Measurements from ENCODE around the gene INPP5B. TPM values are rescaled to one million over a fixed set of nuclear protein-coding genes. Genes with fewer than 3 reads are reported as not detected.
"Not testable (repeated sequence)": the region's sequence is repeated elsewhere in the genome, so short reads cannot be mapped to it uniquely, and the experiment has no call there.

Gene INPP5B
- total RNA-seq, 5 donors from 2014 or later (not counting 1 experiment from before 2014, with no cell fraction given), result 27.9 to 35.8 (median 30.9) TPM

DNA sequence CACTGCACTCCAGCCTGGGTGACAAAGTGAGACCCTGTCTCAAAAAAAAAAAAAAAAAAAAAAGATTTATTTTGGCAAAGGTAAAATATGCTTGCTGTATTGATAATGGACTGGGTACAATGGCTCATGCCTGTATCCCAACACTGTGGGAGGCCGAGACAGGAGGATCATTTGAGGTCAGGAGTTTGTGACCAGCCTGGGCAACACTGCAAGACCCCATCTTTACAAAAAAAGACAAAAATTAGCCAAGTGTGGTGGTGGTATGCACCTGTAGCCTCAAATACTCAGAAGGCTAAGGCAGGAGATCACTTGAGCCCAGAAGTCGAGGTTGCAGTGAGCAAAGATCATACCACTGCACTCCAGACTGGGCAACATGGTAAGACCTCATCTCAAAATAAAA lies 36.7 kb upstream of the INPP5B start:
- Histone ChIP-seq H3K36me3 (ENCODE audit: control insufficient read depth in 2 of 2, extremely low read depth in 1 of 2, insufficient read depth in 1 of 2, low read length in 1 of 2) (peaks cover 13 to 85% of the 10 kb centered on the region in 2 donors), H3K4me1 (ENCODE audit: control insufficient read depth in 1 of 2, extremely low read depth in 1 of 2, insufficient read depth in 2 of 2, low read length in 2 of 2) (peaks cover 0 to 2% of the 10 kb centered on the region in 2 experiments), H3K4me3 (ENCODE audit: control insufficient read depth in 1 of 2, extremely low read depth in 1 of 2, low read length in 1 of 2) (no peak overlapping the region), H3K9me3 (no peaks in the 10 kb centered on the region), H3K27me3 (replicated peaks in 1 of 2; ENCODE audit: control insufficient read depth in 2 of 2, extremely low read depth in 1 of 2, insufficient read depth in 2 of 2, low read length in 1 of 2) (no peaks in the 10 kb centered on the region), H3K27ac (ENCODE audit: low read length) (no peak overlapping the region)
- CTCF ChIA-PET, result interaction anchor here in 1 of 2 donors (0.7 kb wide), 1 partner anchor 1542 kb away, joined by 4 read pairs; no protein-coding TSS in a partner anchor
- ATAC-seq (replicated peaks in 1 of 4) (no peak), DNase-seq (no peak)
- Mint-ChIP-seq H3K9me3 (no peaks in the 10 kb centered on the region), H3K36me3 (peaks cover 53% of the 10 kb centered on the region), H3K4me1 (peaks cover 6 to 16% (median 15%) of the 10 kb centered on the region in 3 donors), H3K4me3 (no peak overlapping the region), H3K27me3 (no peaks in the 10 kb centered on the region), H3K27ac (no peak overlapping the region)
- WGBS (ENCODE audit: insufficient coverage), result no CpG with 5 or more reads among the region's 2 CpGs
- POLR2A ChIA-PET, result no interaction called here

DNA sequence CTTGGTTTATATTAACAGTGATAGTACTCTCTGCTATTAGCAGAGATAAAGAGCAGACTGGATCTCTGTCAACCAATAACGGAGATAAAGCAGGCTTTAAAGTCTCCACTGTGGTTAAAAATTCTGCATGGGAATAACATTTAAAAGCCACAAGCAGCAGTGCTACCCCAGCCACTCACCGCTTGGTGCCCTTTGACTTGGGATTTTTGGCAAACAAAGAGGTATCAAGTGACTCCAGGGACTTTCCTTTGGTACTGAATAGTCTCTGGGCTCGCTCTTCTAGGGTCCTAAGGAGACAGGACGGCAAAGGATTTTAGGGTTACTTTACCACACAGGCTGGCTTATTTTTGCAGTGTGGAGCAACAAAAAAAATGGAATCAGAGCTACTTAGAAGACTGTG lies 31.7 kb upstream of the INPP5B start:
- no peaks in the 10 kb centered on the region for H3K27me3 Mint-ChIP-seq
- ChIA-PET CTCF (no interaction called here), POLR2A (no interaction called here)
- DNase-seq, result no peak
- no peak overlapping the region for H3K27ac Mint-ChIP-seq
- no peak overlapping the region for H3K4me3 ChIP-seq (ENCODE audit: control insufficient read depth in 1 of 2, extremely low read depth in 1 of 2, low read length in 1 of 2)
- H3K36me3 Mint-ChIP-seq, result peaks cover 60% of the 10 kb centered on the region
- H3K27ac ChIP-seq (ENCODE audit: low read length), result no peak overlapping the region
- no peak for ATAC-seq (replicated peaks in 1 of 4)
- peaks cover 0 to 6% (median 5%) of the 10 kb centered on the region in 3 donors for H3K4me1 Mint-ChIP-seq
- H3K4me1 ChIP-seq (ENCODE audit: control insufficient read depth in 1 of 2, extremely low read depth in 1 of 2, insufficient read depth in 2 of 2, low read length in 2 of 2), result no peaks in the 10 kb centered on the region
- H3K9me3 Mint-ChIP-seq, result peaks cover 0 to 5% (median 0%) of the 10 kb centered on the region in 3 donors
- H3K27me3 ChIP-seq (replicated peaks in 1 of 2; ENCODE audit: control insufficient read depth in 2 of 2, extremely low read depth in 1 of 2, insufficient read depth in 2 of 2, low read length in 1 of 2), result no peaks in the 10 kb centered on the region
- H3K36me3 ChIP-seq (ENCODE audit: control insufficient read depth in 2 of 2, extremely low read depth in 1 of 2, insufficient read depth in 1 of 2, low read length in 1 of 2), result peaks cover 26 to 89% of the 10 kb centered on the region in 2 donors
- no peaks in the 10 kb centered on the region for H3K9me3 ChIP-seq
- no peak overlapping the region for H3K4me3 Mint-ChIP-seq
- 89% methylated on average over 3 of the region's 4 CpGs for WGBS (ENCODE audit: insufficient coverage)

- H3K4me1 ChIP-seq (ENCODE audit: control insufficient read depth in 1 of 2, extremely low read depth in 1 of 2, insufficient read depth in 2 of 2, low read length in 2 of 2); POLR2A ChIA-PET; H3K27me3 ChIP-seq (replicated peaks in 1 of 2; ENCODE audit: control insufficient read depth in 2 of 2, extremely low read depth in 1 of 2, insufficient read depth in 2 of 2, low read length in 1 of 2); H3K4me3 Mint-ChIP-seq; H3K27ac ChIP-seq (ENCODE audit: low read length); H3K4me3 ChIP-seq (ENCODE audit: control insufficient read depth in 1 of 2, extremely low read depth in 1 of 2, low read length in 1 of 2); CTCF ChIA-PET; ATAC-seq (replicated peaks in 1 of 4); H3K27me3 Mint-ChIP-seq; H3K9me3 Mint-ChIP-seq; H3K9me3 ChIP-seq: not testable (repeated sequence)
- H3K4me1 Mint-ChIP-seq, result peaks cover 25 to 32% (median 27%) of the 10 kb centered on the region in 3 donors
- H3K27ac Mint-ChIP-seq, result peak overlapping the region in 1 of 2 donors; percentile 44
- peaks cover 18 to 57% of the 10 kb centered on the region in 2 donors for H3K36me3 ChIP-seq (ENCODE audit: control insufficient read depth in 2 of 2, extremely low read depth in 1 of 2, insufficient read depth in 1 of 2, low read length in 1 of 2)
- H3K36me3 Mint-ChIP-seq, result peaks cover 67% of the 10 kb centered on the region
- peak in 1 of 35 experiments; percentile 35 for DNase-seq
- 80% methylated on average over 2 of the region's 6 CpGs for WGBS (ENCODE audit: insufficient coverage)
Measured at GRCh38 chr1:37975083-37975482, 28.2 kb upstream of the INPP5B start.

GRCh38 chr1:37974567-37974966 lies 27.7 kb upstream of the INPP5B start:
- Histone ChIP-seq H3K27me3 (replicated peaks in 1 of 2; ENCODE audit: control insufficient read depth in 2 of 2, extremely low read depth in 1 of 2, insufficient read depth in 2 of 2, low read length in 1 of 2) (no peaks in the 10 kb centered on the region), H3K9me3 (no peaks in the 10 kb centered on the region), H3K4me1 (ENCODE audit: control insufficient read depth in 1 of 2, extremely low read depth in 1 of 2, insufficient read depth in 2 of 2, low read length in 2 of 2) (no peaks in the 10 kb centered on the region), H3K4me3 (ENCODE audit: control insufficient read depth in 1 of 2, extremely low read depth in 1 of 2, low read length in 1 of 2) (no peak overlapping the region), H3K27ac (ENCODE audit: low read length) (no peak overlapping the region), H3K36me3 (ENCODE audit: control insufficient read depth in 2 of 2, extremely low read depth in 1 of 2, insufficient read depth in 1 of 2, low read length in 1 of 2) (peaks cover 23 to 56% of the 10 kb centered on the region in 2 donors)
- 97% methylated on average over 4 of the region's 5 CpGs for WGBS (ENCODE audit: insufficient coverage)
- ChIA-PET POLR2A (no interaction called here), CTCF (no interaction called here)
- peak overlapping the region; percentile 43 to 44 for H3K27ac Mint-ChIP-seq
- DNase-seq (no peak), ATAC-seq (replicated peaks in 1 of 4) (no peak)
- peaks cover 25 to 32% (median 27%) of the 10 kb centered on the region in 3 donors for H3K4me1 Mint-ChIP-seq
- H3K36me3 Mint-ChIP-seq, result peaks cover 67% of the 10 kb centered on the region
- H3K27me3 Mint-ChIP-seq, result no peaks in the 10 kb centered on the region
- peaks cover 0 to 5% (median 0%) of the 10 kb centered on the region in 3 donors for H3K9me3 Mint-ChIP-seq
- H3K4me3 Mint-ChIP-seq, result no peak overlapping the region

GRCh38 chr1:37973684-37974083 lies 26.8 kb upstream of the INPP5B start:
- H3K27ac Mint-ChIP-seq; DNase-seq; H3K4me3 ChIP-seq (ENCODE audit: control insufficient read depth in 1 of 2, extremely low read depth in 1 of 2, low read length in 1 of 2); POLR2A ChIA-PET; H3K4me1 ChIP-seq (ENCODE audit: control insufficient read depth in 1 of 2, extremely low read depth in 1 of 2, insufficient read depth in 2 of 2, low read length in 2 of 2); CTCF ChIA-PET; H3K27ac ChIP-seq (ENCODE audit: low read length); H3K27me3 ChIP-seq (replicated peaks in 1 of 2; ENCODE audit: control insufficient read depth in 2 of 2, extremely low read depth in 1 of 2, insufficient read depth in 2 of 2, low read length in 1 of 2); ATAC-seq (replicated peaks in 1 of 4); H3K9me3 Mint-ChIP-seq; H3K27me3 Mint-ChIP-seq; H3K9me3 ChIP-seq; H3K4me3 Mint-ChIP-seq: not testable (repeated sequence)
- H3K36me3 ChIP-seq (ENCODE audit: control insufficient read depth in 2 of 2, extremely low read depth in 1 of 2, insufficient read depth in 1 of 2, low read length in 1 of 2), result peaks cover 24 to 56% of the 10 kb centered on the region in 2 donors
- peaks cover 25 to 32% (median 27%) of the 10 kb centered on the region in 3 donors for H3K4me1 Mint-ChIP-seq
- H3K36me3 Mint-ChIP-seq, result peaks cover 68% of the 10 kb centered on the region
- no CpG with 5 or more reads among the region's 5 CpGs for WGBS (ENCODE audit: insufficient coverage)

DNA sequence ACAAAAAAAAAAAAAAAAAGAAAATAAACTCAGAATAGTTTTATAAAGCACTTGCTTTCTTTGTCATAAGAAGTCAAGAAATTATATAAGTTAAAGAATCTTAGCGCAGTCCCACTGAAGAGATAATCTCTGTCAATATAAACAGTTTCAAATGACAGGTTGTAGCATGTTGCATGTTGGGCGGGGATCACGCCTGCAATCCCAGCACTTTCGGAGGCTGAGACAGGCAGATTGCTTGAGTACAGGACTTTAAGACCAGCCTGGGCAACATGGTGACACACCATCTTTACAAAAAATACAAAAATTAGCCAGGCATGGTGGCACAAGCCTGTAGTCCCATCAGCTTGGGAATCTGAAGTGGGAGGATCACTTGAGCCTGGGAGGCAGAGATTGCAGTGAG lies 18.4 kb upstream of the INPP5B start:
- H3K27ac Mint-ChIP-seq, result peak overlapping the region in 1 of 2 donors; percentile 39
- no peaks in the 10 kb centered on the region for H3K27me3 ChIP-seq (replicated peaks in 1 of 2; ENCODE audit: control insufficient read depth in 2 of 2, extremely low read depth in 1 of 2, insufficient read depth in 2 of 2, low read length in 1 of 2)
- 88% methylated on average over 3 of the region's 4 CpGs for WGBS (ENCODE audit: insufficient coverage)
- peaks cover 42% of the 10 kb centered on the region for H3K36me3 Mint-ChIP-seq
- ChIA-PET CTCF (no interaction called here), POLR2A (no interaction called here)
- ATAC-seq (replicated peaks in 1 of 4), result no peak
- no peaks in the 10 kb centered on the region for H3K27me3 Mint-ChIP-seq
- H3K4me1 Mint-ChIP-seq, result no peaks in the 10 kb centered on the region
- no peaks in the 10 kb centered on the region for H3K4me1 ChIP-seq (ENCODE audit: control insufficient read depth in 1 of 2, extremely low read depth in 1 of 2, insufficient read depth in 2 of 2, low read length in 2 of 2)
- H3K9me3 Mint-ChIP-seq, result no peaks in the 10 kb centered on the region
- no peak for DNase-seq
- peaks cover 12 to 56% of the 10 kb centered on the region in 2 donors for H3K36me3 ChIP-seq (ENCODE audit: control insufficient read depth in 2 of 2, extremely low read depth in 1 of 2, insufficient read depth in 1 of 2, low read length in 1 of 2)
- no peak overlapping the region for H3K4me3 Mint-ChIP-seq
- no peak overlapping the region for H3K4me3 ChIP-seq (ENCODE audit: control insufficient read depth in 1 of 2, extremely low read depth in 1 of 2, low read length in 1 of 2)
- no peaks in the 10 kb centered on the region for H3K9me3 ChIP-seq
- no peak overlapping the region for H3K27ac ChIP-seq (ENCODE audit: low read length)

GRCh38 chr1:37964106-37964505 lies 17.3 kb upstream of the INPP5B start:
- CTCF ChIA-PET; DNase-seq; POLR2A ChIA-PET; H3K9me3 Mint-ChIP-seq; H3K27ac ChIP-seq (ENCODE audit: low read length); H3K27me3 ChIP-seq (replicated peaks in 1 of 2; ENCODE audit: control insufficient read depth in 2 of 2, extremely low read depth in 1 of 2, insufficient read depth in 2 of 2, low read length in 1 of 2); H3K27ac Mint-ChIP-seq; ATAC-seq (replicated peaks in 1 of 4); H3K4me3 ChIP-seq (ENCODE audit: control insufficient read depth in 1 of 2, extremely low read depth in 1 of 2, low read length in 1 of 2); H3K27me3 Mint-ChIP-seq; H3K4me3 Mint-ChIP-seq; H3K4me1 Mint-ChIP-seq; H3K4me1 ChIP-seq (ENCODE audit: control insufficient read depth in 1 of 2, extremely low read depth in 1 of 2, insufficient read depth in 2 of 2, low read length in 2 of 2); H3K9me3 ChIP-seq: not testable (repeated sequence)
- peaks cover 6 to 59% of the 10 kb centered on the region in 2 donors for H3K36me3 ChIP-seq (ENCODE audit: control insufficient read depth in 2 of 2, extremely low read depth in 1 of 2, insufficient read depth in 1 of 2, low read length in 1 of 2)
- H3K36me3 Mint-ChIP-seq, result peaks cover 38% of the 10 kb centered on the region
- WGBS (ENCODE audit: insufficient coverage), result 100% methylated on average over 1 of the region's 12 CpGs
